OCI-LY1 (cell line): ENCODE data around the gene PKN2.

Experiments used
- H2AFZ ChIP-seq: fragments of 200-600 bp; sonication (generic), shearing (Covaris generic); 2 replicates; pipeline ENCODE4 v1.6.0; 2014; ENCODE audit warnings: antibody characterized with exemption, mild to moderate bottlenecking, low read length
- H3F3A ChIP-seq: fragments of 200-600 bp; sonication (generic), shearing (Covaris generic); 2 replicates; pipeline ENCODE4 v1.6.0; 2014; ENCODE audit warnings: mild to moderate bottlenecking, antibody characterized with exemption, low read length, moderate library complexity; ENCODE audit not compliant: insufficient read depth
- H3K27ac ChIP-seq: fragments of 200-600 bp; sonication (generic); 2 replicates; pipeline ENCODE4 v1.5.1; 2014; ENCODE audit warnings: low read length, mixed run types, mild to moderate bottlenecking, low read depth; ENCODE audit not compliant: poor library complexity, severe bottlenecking
- H3K27me3 ChIP-seq: fragments of 200-600 bp; sonication (generic); 2 replicates; pipeline ENCODE4 v1.6.0; 2014; ENCODE audit warnings: antibody characterized with exemption, mild to moderate bottlenecking, low read length, moderate library complexity; ENCODE audit not compliant: insufficient read depth
- H3K36me3 ChIP-seq: fragments of 200-600 bp; sonication (generic); 2 replicates; pipeline ENCODE4 v1.6.1; 2014; ENCODE audit warnings: mild to moderate bottlenecking, antibody characterized with exemption, low read length, moderate library complexity, mixed read lengths; ENCODE audit not compliant: insufficient read depth
- H3K4me1 ChIP-seq: fragments of 200-600 bp; sonication (generic); 2 replicates; pipeline ENCODE4 v1.5.1; 2014; ENCODE audit warnings: mild to moderate bottlenecking, low read length, moderate library complexity; ENCODE audit not compliant: insufficient read depth, severe bottlenecking
- H3K4me2 ChIP-seq: fragments of 200-600 bp; sonication (generic), shearing (Covaris generic); 2 replicates; pipeline ENCODE4 v1.6.1; 2014; ENCODE audit warnings: low read length
- H3K4me3 ChIP-seq: fragments of 200-600 bp; sonication (generic); 2 replicates; pipeline ENCODE4 v1.5.1; 2014; ENCODE audit warnings: low read length, low read depth, mild to moderate bottlenecking, mixed read lengths; ENCODE audit not compliant: poor library complexity, severe bottlenecking
- H3K79me2 ChIP-seq: fragments of 200-600 bp; shearing (Covaris generic); 2 replicates; pipeline ENCODE4 v1.6.1; 2016; ENCODE audit warnings: mixed run types, low read length, mixed read lengths; ENCODE audit not compliant: insufficient read depth
- H3K9ac ChIP-seq: fragments of 200-600 bp; sonication (generic), shearing (Covaris generic); 2 replicates; pipeline ENCODE4 v1.6.1; 2014; ENCODE audit warnings: mild to moderate bottlenecking, low read length, mixed read lengths
- H3K9me2 ChIP-seq: fragments of 200-600 bp; sonication (generic), shearing (Covaris generic); 2 replicates; pipeline ENCODE4 v1.6.1; 2014; ENCODE audit warnings: low read depth, mild to moderate bottlenecking, low read length, mixed read lengths
- H3K9me3 ChIP-seq: fragments of 200-600 bp; shearing (Covaris generic); 2 replicates; pipeline ENCODE4 v1.6.1; 2014; ENCODE audit warnings: low read length, mixed read lengths
- H4K20me1 ChIP-seq: fragments of 200-600 bp; sonication (generic), shearing (Covaris generic); 2 replicates; pipeline ENCODE4 v1.6.0; 2016; ENCODE audit warnings: mild to moderate bottlenecking, low read length; ENCODE audit not compliant: insufficient read depth
- CTCF ChIP-seq: fragments of 200-600 bp; sonication (generic), shearing (Covaris generic); IDR thresholded peaks from 2 replicates; pipeline ENCODE4 v1.5.1; 2017; ENCODE audit warnings: mild to moderate bottlenecking, antibody characterized with exemption, low read length, moderate library complexity, mixed read lengths
- EZH2 ChIP-seq: fragments of 200-600 bp; sonication (generic), shearing (Covaris generic); IDR thresholded peaks from 2 replicates; pipeline ENCODE4 v1.8.0; 2017; ENCODE audit warnings: borderline replicate concordance, mixed run types, mild to moderate bottlenecking, antibody characterized with exemption, low read length, moderate library complexity, mixed read lengths

The PKN2 gene

GRCh38 chr1:88746916-88747315 is 62.8 kb downstream of the PKN2 start:
- no peak overlapping the region for H3K4me3 ChIP-seq
- H3K27me3 ChIP-seq = no peaks in the 10 kb centered on the region
- H4K20me1 ChIP-seq = no peaks in the 10 kb centered on the region
- H3K4me1 ChIP-seq = no peaks in the 10 kb centered on the region
- H3F3A ChIP-seq = no peaks in the 10 kb centered on the region
- no peak overlapping the region for H3K4me2 ChIP-seq
- no peak overlapping the region for H3K9ac ChIP-seq
- peaks cover 32% of the 10 kb centered on the region for H3K36me3 ChIP-seq
- no peaks in the 10 kb centered on the region for H3K9me2 ChIP-seq
- no peaks in the 10 kb centered on the region for H3K9me3 ChIP-seq
- no peaks in the 10 kb centered on the region for H3K79me2 ChIP-seq
- H3K27ac ChIP-seq = no peak overlapping the region
- no peak for TF ChIP-seq CTCF
- TF ChIP-seq EZH2 = no peak
- H2AFZ ChIP-seq = no peak overlapping the region

- Histone ChIP-seq H3K36me3 (peaks cover 17% of the 10 kb centered on the region; the same call in 1 of the 2 replicates), H3F3A (no peaks in the 10 kb centered on the region), H3K9me3 (no peaks in the 10 kb centered on the region), H3K9ac (no peak overlapping the region), H3K4me3 (no peak overlapping the region), H3K9me2 (no peaks in the 10 kb centered on the region), H3K27me3 (no peaks in the 10 kb centered on the region), H3K4me2 (no peak overlapping the region), H3K4me1 (no peaks in the 10 kb centered on the region), H2AFZ (no peak overlapping the region), H3K27ac (no peak overlapping the region), H4K20me1 (no peaks in the 10 kb centered on the region), H3K79me2 (no peaks in the 10 kb centered on the region)
- TF ChIP-seq CTCF = no peak
- no peak for TF ChIP-seq EZH2
Measured at GRCh38 chr1:88751714-88752113, 67.6 kb downstream of the PKN2 start.

GRCh38 chr1:88753506-88753905 is 69.4 kb downstream of the PKN2 start:
- H3K4me3 ChIP-seq = no peak overlapping the region
- no peaks in the 10 kb centered on the region for H3K9me3 ChIP-seq
- peaks cover 21% of the 10 kb centered on the region; the same call in 1 of the 2 replicates for H3K36me3 ChIP-seq
- H4K20me1 ChIP-seq = no peaks in the 10 kb centered on the region
- H2AFZ ChIP-seq = no peak overlapping the region
- H3K4me1 ChIP-seq = no peaks in the 10 kb centered on the region
- no peak overlapping the region for H3K9ac ChIP-seq
- no peaks in the 10 kb centered on the region for H3F3A ChIP-seq
- no peaks in the 10 kb centered on the region for H3K79me2 ChIP-seq
- H3K27me3 ChIP-seq = no peaks in the 10 kb centered on the region
- H3K27ac ChIP-seq = no peak overlapping the region
- TF ChIP-seq EZH2 (no peak), CTCF (no peak)
- H3K9me2 ChIP-seq = no peaks in the 10 kb centered on the region
- H3K4me2 ChIP-seq = no peak overlapping the region
